Measurements from ENCODE around the gene HSPB9. TPM values are rescaled to one million over a fixed set of nuclear protein-coding genes. Genes with fewer than 3 reads are reported as not detected.

The HSPB9 gene
- polyA plus RNA-seq, 3 donors: 0.14 to 0.17 (median 0.17) TPM

DNA sequence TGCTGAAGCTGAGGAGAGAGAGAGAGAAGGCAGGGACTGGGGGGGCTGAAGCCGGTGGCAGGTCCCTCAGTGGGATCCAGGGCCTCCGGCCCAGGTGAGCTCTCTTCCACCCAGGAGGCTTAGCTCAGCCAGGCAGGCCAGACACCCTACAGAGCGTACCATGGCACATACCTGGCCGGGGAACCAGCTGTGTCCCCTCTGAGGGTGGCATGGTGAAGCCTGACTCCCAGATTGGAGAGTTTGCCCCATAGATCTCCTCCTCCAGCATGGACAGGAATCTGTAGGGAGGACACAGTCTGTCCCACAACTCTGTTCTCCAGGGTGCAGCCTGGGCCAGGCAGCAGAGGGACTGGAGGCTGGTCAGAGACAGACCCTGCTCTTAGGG is 4.5 kb upstream of the HSPB9 start:
- DNase-seq (ENCODE audit: low read depth in 3 of 3, low spot score in 2 of 3): no peak

DNA sequence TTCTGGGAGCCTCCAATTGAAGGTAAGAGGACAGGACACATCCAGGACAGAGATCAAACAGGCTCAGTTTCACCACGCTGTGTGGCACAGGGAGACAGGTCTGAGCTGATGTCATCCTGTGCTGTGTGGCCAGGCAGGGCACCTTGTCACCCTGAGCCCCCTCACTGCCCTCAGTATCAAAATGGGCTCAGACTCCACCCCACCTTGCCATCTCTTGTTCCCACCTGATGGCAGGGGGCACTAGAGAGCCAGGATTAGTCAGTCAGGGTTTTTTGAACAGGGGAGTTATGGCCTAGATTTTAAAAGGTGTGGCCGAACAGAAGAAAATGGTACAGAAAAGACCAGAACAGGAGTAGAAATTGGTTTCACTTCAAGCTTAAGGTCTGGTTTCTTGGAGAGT is 4.1 kb upstream of the HSPB9 start:
- no peak for DNase-seq (ENCODE audit: low read depth in 3 of 3, low spot score in 2 of 3)

DNA sequence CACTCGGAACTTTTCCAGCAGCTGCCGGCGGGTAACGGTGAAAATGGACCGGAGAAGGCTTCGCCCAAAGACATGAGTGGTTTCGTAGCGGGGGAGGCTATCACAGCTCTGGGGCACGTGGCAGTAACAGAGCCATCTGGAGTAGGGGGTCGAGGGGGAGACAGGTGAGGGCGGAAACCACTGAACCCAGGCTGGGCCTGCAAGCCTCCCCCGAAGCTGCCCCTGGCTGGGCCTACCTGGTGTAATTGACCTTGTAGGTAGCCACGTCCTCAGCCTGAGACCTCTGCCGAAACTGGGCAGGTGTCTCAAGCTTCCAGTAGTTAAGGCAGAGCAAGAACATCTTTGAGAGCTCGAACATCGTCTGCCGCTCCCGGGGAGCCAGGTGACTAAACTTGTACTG is 3.3 kb upstream of the HSPB9 start:
- DNase-seq (ENCODE audit: low read depth in 3 of 3, low spot score in 2 of 3): no peak

- no peak for DNase-seq (ENCODE audit: low read depth in 3 of 3, low spot score in 2 of 3)
Observed at GRCh38 chr17:42120161-42120769, 2.3 kb upstream of the HSPB9 start.

GRCh38 chr17:42120770-42121769 is 1.5 kb upstream of the HSPB9 start, which contains the start of gene KAT2A:
KAT2A (minus strand) TSS chr17:42121367; CDS start chr17:42121304, 63 bp downstream.
- DNase-seq (ENCODE audit: low read depth in 3 of 3, low spot score in 2 of 3): peak in 1 of 3 donors; percentile 69

- no peak for DNase-seq (ENCODE audit: low read depth in 3 of 3, low spot score in 2 of 3)
Observed at GRCh38 chr17:42124256-42124655, 1.7 kb downstream of the HSPB9 start.

DNA sequence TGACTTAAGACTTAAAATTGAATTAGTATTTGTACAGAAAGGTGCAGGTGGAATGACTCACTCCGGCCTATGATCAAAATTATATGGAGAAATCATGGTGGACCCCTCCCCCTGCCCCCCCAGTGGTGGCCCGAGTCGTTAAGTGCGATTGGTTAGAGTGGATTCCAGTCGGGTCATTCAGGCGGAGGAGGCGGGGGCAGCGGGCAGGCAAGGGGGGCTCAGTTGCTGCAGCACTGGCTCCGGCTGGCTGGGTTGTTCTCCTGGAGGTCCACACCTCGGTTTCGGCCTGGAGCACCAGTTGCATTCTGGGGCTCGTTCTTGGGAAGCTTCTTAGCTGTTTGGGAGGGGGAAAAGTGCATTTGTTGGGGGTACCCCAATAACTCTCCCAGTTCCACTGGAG is 3.0 kb downstream of the HSPB9 start:
- no peak for DNase-seq (ENCODE audit: low read depth in 3 of 3, low spot score in 2 of 3)

DNA sequence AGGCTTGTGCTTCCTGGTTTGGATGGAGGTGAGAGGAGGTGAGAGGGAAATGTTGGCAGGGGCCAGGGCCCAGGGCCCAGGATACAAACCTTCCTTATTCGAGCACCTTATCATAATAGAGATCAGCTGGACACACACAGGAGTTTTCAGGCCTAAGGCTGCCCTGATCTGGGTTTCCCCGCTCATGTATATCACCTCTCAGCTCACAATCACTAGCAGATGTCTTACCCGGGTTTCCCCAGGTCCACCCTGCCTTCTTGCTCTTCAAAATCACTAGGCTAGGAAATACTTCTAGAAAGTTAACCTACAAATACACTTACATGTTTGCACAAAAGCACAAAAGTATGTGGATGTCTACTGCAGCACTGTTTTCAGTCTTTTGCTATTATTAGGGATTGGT is 4.2 kb downstream of the HSPB9 start:
- DNase-seq (ENCODE audit: low read depth in 3 of 3, low spot score in 2 of 3): no peak

DNA sequence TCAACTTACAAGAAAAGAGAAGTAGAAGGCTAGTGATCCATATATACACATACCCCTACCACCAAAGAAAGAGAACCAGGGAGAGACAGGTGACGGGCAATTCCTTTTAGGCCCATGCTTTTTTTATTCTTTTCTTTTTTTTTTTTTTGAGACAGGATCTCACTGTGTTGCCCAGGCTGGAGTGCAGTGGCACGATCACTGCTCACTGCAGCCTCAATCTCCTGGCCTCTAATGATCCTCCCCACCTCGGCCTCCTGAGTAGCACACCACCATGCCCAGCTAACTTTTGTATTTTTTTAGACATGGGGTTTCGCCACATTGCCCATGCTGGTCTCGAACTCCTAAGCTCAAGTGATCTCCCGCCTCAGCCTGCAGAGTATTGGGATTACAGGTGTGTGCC is 4.8 kb downstream of the HSPB9 start:
- DNase-seq (ENCODE audit: low read depth in 3 of 3, low spot score in 2 of 3): no peak

GRCh38 chr17:42129109-42129837 is 6.7 kb downstream of the HSPB9 start:
- DNase-seq (ENCODE audit: low read depth in 3 of 3, low spot score in 2 of 3): no peak

- DNase-seq (ENCODE audit: low read depth in 3 of 3, low spot score in 2 of 3): no peak
Observed at GRCh38 chr17:42130310-42130936, 7.8 kb downstream of the HSPB9 start.

DNA sequence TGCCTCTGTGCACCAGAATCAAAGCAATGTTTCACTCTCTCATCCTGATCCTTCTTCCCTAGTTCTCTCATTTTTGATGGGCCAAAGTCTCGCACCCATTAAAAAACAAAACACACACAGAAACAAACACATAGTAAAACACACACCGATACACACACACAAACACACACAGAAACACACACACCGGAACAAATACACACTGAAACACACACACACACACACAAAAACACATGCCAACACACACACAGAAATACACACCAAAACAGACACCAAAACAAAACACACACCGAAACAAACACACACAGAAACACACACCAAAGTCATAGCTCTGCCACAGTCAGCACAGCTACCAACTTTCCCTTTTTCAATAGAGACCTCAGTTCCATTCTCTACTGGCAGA is 8.6 kb downstream of the HSPB9 start:
- no peak for DNase-seq (ENCODE audit: low read depth in 3 of 3, low spot score in 2 of 3)

DNA sequence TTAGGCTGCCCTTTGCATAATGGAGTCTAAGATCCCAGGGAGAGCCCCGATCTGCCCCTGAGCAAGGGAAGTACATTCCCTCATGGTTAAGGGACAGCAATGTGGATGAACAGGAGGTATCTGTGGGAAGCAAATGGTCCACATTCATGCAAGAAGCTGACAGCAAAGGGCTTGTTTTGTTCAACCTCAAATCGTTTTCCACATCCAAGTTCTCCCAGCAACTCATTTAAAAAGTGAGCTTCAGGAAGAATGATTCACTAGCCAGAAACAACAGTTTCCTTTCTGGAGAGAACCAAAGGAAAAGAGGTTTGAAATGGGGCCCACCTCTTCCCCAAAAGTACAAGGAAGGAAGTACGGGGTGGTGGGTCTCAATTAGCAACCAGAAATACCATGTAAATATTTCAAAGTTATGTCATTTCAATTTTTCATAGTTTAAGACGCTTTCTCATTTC is 9.4 kb downstream of the HSPB9 start:
- no peak for DNase-seq (ENCODE audit: low read depth in 3 of 3, low spot score in 2 of 3)

- DNase-seq (ENCODE audit: low read depth in 3 of 3, low spot score in 2 of 3): no peak
Observed at GRCh38 chr17:42132941-42133340, 10.3 kb downstream of the HSPB9 start.

GRCh38 chr17:42133461-42134041 is 10.9 kb downstream of the HSPB9 start:
- DNase-seq (ENCODE audit: low read depth in 3 of 3, low spot score in 2 of 3): no peak

DNA sequence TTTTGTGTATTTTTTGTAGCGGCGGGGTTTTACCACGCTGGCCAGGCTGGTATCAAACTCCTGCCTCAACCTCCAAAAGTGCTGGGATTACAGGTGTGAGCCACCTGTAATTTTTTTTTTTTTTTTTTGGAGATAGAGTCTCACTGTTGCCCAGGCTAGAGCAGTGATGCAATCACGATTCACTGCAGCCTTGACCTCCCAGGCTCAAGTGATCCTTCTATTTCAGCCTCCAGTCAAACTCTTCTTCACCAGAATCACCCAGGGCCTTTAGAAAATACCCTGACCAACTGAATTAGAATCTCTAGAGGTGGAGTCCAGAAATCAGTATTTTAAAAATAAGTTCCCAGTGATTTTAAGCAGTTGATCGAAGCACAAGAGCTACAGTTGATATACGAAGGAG is 12.5 kb downstream of the HSPB9 start:
- no peak for DNase-seq (ENCODE audit: low read depth in 3 of 3, low spot score in 2 of 3)

DNA sequence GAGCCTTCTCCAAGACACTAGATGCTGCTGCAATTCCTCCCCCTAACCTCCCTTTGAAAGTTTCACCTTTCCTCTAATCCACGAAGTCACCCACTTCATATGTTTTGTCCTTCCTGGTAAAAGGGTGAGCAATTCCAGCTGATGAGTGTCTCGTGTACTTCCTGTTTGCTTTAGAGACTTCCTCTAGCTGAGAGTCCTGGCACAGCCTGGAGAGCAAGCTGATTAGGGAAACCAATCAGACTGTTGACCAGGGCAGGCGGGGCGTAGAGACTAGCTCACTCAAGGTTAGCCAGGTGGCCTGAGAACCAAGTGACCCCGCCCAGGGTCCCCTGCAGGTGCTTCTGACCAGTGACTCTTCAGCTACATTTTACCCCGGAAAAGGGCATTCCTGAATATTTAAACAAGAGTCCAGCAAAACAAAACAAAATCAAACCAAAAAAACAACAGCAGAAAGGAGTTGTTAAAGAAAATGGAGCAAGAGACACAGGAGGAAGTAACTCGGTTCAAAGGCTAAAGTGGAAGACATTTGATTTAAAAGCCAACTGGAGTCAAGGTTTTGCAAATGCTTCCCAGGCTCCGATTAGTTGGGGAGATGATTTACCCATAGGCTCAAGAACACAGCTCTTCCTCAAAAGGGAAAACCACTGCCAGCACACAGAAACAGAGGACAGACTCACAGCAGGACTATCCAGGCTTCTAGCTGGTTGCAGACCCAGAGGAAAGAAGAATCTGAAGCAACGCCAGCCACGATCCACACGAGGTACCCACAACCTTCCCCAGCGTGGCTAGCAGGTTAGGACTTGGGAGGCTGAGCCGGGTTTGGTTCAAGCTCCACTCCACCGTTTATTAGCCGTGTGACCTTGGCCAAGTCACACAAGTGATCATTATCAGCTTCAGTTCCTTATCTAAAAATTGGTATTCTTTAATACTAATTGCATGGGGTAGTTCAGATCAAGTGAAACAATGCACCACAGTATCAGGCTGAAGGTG is 13.4 kb downstream of the HSPB9 start:
- no peak for DNase-seq (ENCODE audit: low read depth in 3 of 3, low spot score in 2 of 3)

DNA sequence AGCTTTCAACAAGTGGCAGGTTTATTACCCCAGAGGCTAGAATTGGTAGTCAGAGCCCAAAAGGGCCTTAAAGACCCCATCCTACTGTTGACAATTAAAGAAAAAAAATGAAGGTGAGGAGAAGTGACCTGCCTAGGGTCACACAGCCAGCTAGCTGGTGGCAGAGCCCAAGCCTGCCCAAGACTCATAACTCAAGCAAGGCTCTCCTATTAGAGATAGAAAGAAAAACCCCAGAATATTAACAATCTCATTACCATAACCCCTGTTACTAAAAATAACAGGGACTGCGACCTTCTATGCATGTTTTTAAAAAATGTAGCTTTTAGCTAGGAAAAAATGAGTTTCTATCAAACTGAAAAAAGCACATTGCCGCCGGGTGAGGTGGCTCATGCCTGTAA is 14.0 kb downstream of the HSPB9 start:
- no peak for DNase-seq (ENCODE audit: low read depth in 3 of 3, low spot score in 2 of 3)
